B cell (primary cell): Measurements from ENCODE around the gene TSHZ3. TPM values are rescaled to one million over a fixed set of nuclear protein-coding genes. Genes with fewer than 3 reads are reported as not detected.

ENCODE experiments used
- ATAC-seq: fragments of 200-7000 bp; cut with Tn5 transposase; one replicate; pipeline ENCODE4 v1.10.0; 2021; ENCODE audit warnings: low read depth, mild to moderate bottlenecking, moderate number of reproducible peaks, moderate library complexity
- CTCF ChIA-PET: fragments of 350-600 bp; sonication (Branson Sonifier 250); formaldehyde crosslinking; loops from one replicate; lab custom pipeline; 2021; ENCODE audit warnings: antibody characterized with exemption, inconsistent platforms; lab: Charles Lee
- POLR2A ChIA-PET: fragments of 350-600 bp; sonication (Branson Sonifier 250); formaldehyde crosslinking; loops from one replicate; lab custom pipeline; 2021; ENCODE audit warnings: antibody characterized with exemption; lab: Charles Lee
- DNase-seq: peaks from one replicate; pipeline ENCODE4 v3.0.0; 2013
- H2AFZ ChIP-seq: 2 replicates; pipeline ENCODE4 v1.6.1; 2012; ENCODE audit warnings: mild to moderate bottlenecking, low read depth, low read length; ENCODE audit not compliant: insufficient read depth, poor library complexity, severe bottlenecking
- H3K27ac ChIP-seq, 2 donors: 1 replicate in 1 of 2; 2 replicates in 1 of 2; pipeline ENCODE4 v1.5.1; 2012 to 2013; ENCODE audit warnings: low read length in 2 of 2, mild to moderate bottlenecking in 2 of 2, moderate library complexity in 1 of 2
- H3K27me3 ChIP-seq, 4 experiments: fragments of 200-600 bp in 1 of 4; sonication (generic) in 1 of 4; replicated peaks in 1 of 4; 1 replicate in 2 of 4; 2 replicates in 2 of 4; pipeline versions ENCODE4 v1.6.1 to v1.7.0; 2013 to 2016; ENCODE audit warnings: low read length in 3 of 4, mild to moderate bottlenecking in 2 of 4, mixed read lengths in 1 of 4, moderate library complexity in 1 of 4; ENCODE audit not compliant: insufficient read depth in 4 of 4, control insufficient read depth in 3 of 4; ENCODE audit errors: control extremely low read depth in 1 of 4
- H3K36me3 ChIP-seq, 2 experiments: replicated peaks in 1 of 2; 1 replicate in 1 of 2; 2 replicates in 1 of 2; pipeline versions ENCODE4 v1.6.1 to v1.7.1; 2013; ENCODE audit warnings: low read length in 1 of 2; ENCODE audit not compliant: insufficient read depth in 2 of 2, control insufficient read depth in 1 of 2; ENCODE audit errors: control extremely low read depth in 1 of 2, extremely low read depth in 1 of 2
- H3K4me1 ChIP-seq, 2 donors: fragments of 200-600 bp in 1 of 2; sonication (generic) in 1 of 2; 1 replicate in 1 of 2; 2 replicates in 1 of 2; pipeline versions ENCODE4 v1.5.1 to v1.6.1; 2013 to 2017; ENCODE audit warnings: low read length in 2 of 2; ENCODE audit not compliant: control insufficient read depth in 2 of 2, insufficient read depth in 2 of 2
- H3K4me2 ChIP-seq: replicated peaks from 2 replicates; pipeline ENCODE3; 2012; ENCODE audit warnings: mild to moderate bottlenecking, low read depth, low read length; ENCODE audit not compliant: poor library complexity, severe bottlenecking
- H3K4me3 ChIP-seq, 5 experiments: fragments of 200-600 bp in 1 of 5; sonication (generic) in 1 of 5; 1 replicate in 3 of 5; 2 replicates in 2 of 5; pipeline versions ENCODE4 v1.5.1 to v1.7.0; 2011 to 2016; ENCODE audit warnings: low read length in 4 of 5, mild to moderate bottlenecking in 4 of 5, low read depth in 2 of 5, control low read depth in 1 of 5, moderate library complexity in 1 of 5; ENCODE audit not compliant: insufficient read depth in 1 of 5; ENCODE audit errors: control extremely low read depth in 1 of 5, extremely low read depth in 1 of 5
- H3K79me2 ChIP-seq: fragments of 200-600 bp; sonication (generic); one replicate; pipeline ENCODE4 v1.6.0; 2016; ENCODE audit warnings: low read length; ENCODE audit not compliant: control insufficient read depth, insufficient read depth
- H3K9ac ChIP-seq: fragments of 200-600 bp; sonication (generic); 2 replicates; pipeline ENCODE4 v1.6.1; 2017; ENCODE audit warnings: mild to moderate bottlenecking, low read length, moderate library complexity
- H3K9me3 ChIP-seq, 3 donors: one replicate each; pipeline versions ENCODE4 v1.6.1 to v1.7.1; 2013; ENCODE audit warnings: low read length in 2 of 3; ENCODE audit not compliant: control insufficient read depth in 2 of 3, insufficient read depth in 1 of 3; ENCODE audit errors: control extremely low read depth in 1 of 3
- H4K20me1 ChIP-seq: 2 replicates; pipeline ENCODE4 v1.6.0; 2012; ENCODE audit warnings: mild to moderate bottlenecking, low read length; ENCODE audit not compliant: insufficient read depth, control insufficient read depth, poor library complexity, severe bottlenecking
- H3K27ac Mint-ChIP-seq: one replicate; pipeline ENCODE4 v1.8.0; 2021; ENCODE audit warnings: mixed read lengths
- H3K27me3 Mint-ChIP-seq: one replicate; pipeline ENCODE4 v1.8.0; 2021; ENCODE audit warnings: mixed read lengths
- H3K4me1 Mint-ChIP-seq: one replicate; pipeline ENCODE4 v1.8.0; 2021; ENCODE audit warnings: mixed read lengths
- H3K4me3 Mint-ChIP-seq: one replicate; pipeline ENCODE4 v1.8.0; 2021; ENCODE audit warnings: mixed read lengths
- H3K9me3 Mint-ChIP-seq: one replicate; pipeline ENCODE4 v1.8.0; 2022; ENCODE audit warnings: mixed read lengths; ENCODE audit not compliant: insufficient read depth
- EZH2 ChIP-seq: IDR thresholded peaks from 2 replicates; pipeline ENCODE4 v1.6.1; 2012; ENCODE audit warnings: borderline replicate concordance, low read depth, mild to moderate bottlenecking, moderate library complexity, low read length; ENCODE audit not compliant: insufficient read depth, poor library complexity, severe bottlenecking
- WGBS: methylation state at CpG from one replicate; pipeline ENCODE4 v1.1.5; 2013; ENCODE audit warnings: missing lambda C conversion rate; ENCODE audit not compliant: insufficient coverage; 5-methylcytosine and 5-hydroxymethylcytosine counted together
- intact Hi-C: fragments of 100-400 bp; cut with micrococcal nuclease; formaldehyde crosslinking; loops from one replicate; pipeline ENCODE4 v1.10.0; 2022
- polyA plus RNA-seq: library from polyadenylated mRNA; depleted of rRNA; stranded (reverse); fragments of >200 nt; gene quantifications from 2 replicates; pipeline ENCODE4 v1.2.3, GENCODE V29; 2012
- total RNA-seq, 2 donors: library from RNA; stranded (reverse); fragments of 120-200 nt in 1 of 2; gene quantifications; 1 replicate in 1 of 2; 2 replicates in 1 of 2; pipeline versions ENCODE4 v1.2.3 to v1.2.4, GENCODE V29; 2013 to 2022
- TF ChIP-seq, protein P1 (sequence below): fragments of 200-600 bp; IDR thresholded peaks from one replicate; pipeline ENCODE4 v1.8.0; 2022; ENCODE audit warnings: antibody characterized with exemption, mild to moderate bottlenecking

TSHZ3 gene
- total and polyA plus RNA-seq, 2 donors (not counting 1 experiment from before 2014, with no cell fraction given) = 0.03 to 0.34 TPM

DNA sequence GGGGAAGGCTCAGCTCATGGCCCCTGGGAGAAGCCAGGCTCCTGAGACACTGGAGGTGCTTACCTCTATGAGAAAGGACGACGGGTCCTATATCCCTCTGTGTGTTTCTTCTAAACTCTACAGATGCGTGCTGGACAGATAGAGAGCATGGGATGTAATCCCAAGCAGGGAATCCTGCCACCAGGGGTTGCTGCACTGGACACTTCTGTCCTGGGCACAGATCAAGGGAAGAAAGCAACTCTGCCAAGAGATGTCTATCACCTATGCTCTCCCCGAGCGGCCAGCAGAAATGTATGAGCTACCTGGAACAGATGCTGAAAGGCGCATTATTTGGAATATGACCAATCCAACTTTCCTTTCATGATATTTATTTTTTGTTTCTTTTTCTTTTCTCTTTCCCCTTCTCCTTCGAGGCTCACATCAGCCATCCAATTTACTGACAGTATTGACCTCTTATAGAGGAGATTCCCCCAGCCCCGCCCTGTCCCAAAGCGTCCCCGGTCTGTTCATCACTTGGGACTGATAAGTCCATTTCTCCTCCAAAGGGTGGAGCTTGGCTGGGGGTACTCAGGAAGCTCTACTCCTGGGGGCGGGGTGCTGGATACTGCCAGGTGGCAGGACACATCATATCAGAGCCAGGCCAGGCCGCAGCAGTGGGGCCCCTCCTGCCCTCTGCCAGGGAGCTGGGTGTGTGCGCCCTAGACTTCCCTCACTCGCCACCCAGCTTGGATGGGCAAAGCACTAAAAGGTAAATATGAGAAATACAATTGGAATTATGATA is 34.2 kb downstream of the TSHZ3 start:
- CTCF ChIA-PET = no interaction called here
- H3K4me1 Mint-ChIP-seq = no peaks in the 10 kb centered on the region
- H3K27me3 Mint-ChIP-seq = no peaks in the 10 kb centered on the region
- no peaks in the 10 kb centered on the region for H3K9me3 Mint-ChIP-seq
- 98% methylated on average over 9 of the region's 14 CpGs for WGBS
- no peak overlapping the region for H3K27ac Mint-ChIP-seq
- no peak overlapping the region for H3K4me2 ChIP-seq
- intact Hi-C loops = no loop called here
- H3K9ac ChIP-seq = no peak overlapping the region
- H3K4me3 Mint-ChIP-seq = no peak overlapping the region
- no peak overlapping the region for H2AFZ ChIP-seq
- no peaks in the 10 kb centered on the region for H4K20me1 ChIP-seq
- H3K27ac ChIP-seq = no peak overlapping the region
- H3K79me2 ChIP-seq = no peaks in the 10 kb centered on the region
- peaks cover 0 to 19% (median 0%) of the 10 kb centered on the region in 3 donors for H3K9me3 ChIP-seq
- H3K27me3 ChIP-seq = no peaks in the 10 kb centered on the region
- DNase-seq (no peak), ATAC-seq (no peak)
- no peaks in the 10 kb centered on the region for H3K4me1 ChIP-seq
- POLR2A ChIA-PET = no interaction called here
- no peak overlapping the region for H3K4me3 ChIP-seq
- no peaks in the 10 kb centered on the region for H3K36me3 ChIP-seq
- no peak for TF ChIP-seq EZH2
- TF ChIP-seq, protein P1, sequence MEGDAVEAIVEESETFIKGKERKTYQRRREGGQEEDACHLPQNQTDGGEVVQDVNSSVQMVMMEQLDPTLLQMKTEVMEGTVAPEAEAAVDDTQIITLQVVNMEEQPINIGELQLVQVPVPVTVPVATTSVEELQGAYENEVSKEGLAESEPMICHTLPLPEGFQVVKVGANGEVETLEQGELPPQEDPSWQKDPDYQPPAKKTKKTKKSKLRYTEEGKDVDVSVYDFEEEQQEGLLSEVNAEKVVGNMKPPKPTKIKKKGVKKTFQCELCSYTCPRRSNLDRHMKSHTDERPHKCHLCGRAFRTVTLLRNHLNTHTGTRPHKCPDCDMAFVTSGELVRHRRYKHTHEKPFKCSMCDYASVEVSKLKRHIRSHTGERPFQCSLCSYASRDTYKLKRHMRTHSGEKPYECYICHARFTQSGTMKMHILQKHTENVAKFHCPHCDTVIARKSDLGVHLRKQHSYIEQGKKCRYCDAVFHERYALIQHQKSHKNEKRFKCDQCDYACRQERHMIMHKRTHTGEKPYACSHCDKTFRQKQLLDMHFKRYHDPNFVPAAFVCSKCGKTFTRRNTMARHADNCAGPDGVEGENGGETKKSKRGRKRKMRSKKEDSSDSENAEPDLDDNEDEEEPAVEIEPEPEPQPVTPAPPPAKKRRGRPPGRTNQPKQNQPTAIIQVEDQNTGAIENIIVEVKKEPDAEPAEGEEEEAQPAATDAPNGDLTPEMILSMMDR = no peak

DNA sequence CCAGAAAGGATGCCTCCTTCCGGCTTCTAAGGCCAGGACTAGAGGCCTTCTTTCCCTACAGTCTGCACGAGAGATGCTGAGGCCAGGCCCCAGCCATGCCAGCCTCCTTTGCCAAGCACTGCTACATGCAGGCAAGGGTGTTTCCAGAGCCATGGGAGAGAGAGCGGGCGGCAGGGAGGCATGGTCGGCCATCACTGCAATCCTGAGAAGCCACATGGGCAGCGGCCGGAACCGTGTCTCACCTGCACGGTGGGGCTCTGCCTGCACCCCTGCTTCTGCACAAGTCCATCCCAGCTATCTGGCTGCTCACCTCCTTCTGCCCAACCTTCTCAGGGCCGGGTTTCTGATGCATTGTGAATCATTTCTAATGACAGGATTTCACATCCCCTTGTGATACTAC is 35.1 kb downstream of the TSHZ3 start:
- H3K9ac ChIP-seq = no peak overlapping the region
- ATAC-seq (no peak), DNase-seq (no peak)
- ChIA-PET POLR2A (no interaction called here), CTCF (no interaction called here)
- intact Hi-C loops = no loop called here
- Mint-ChIP-seq H3K4me1 (no peaks in the 10 kb centered on the region), H3K27me3 (no peaks in the 10 kb centered on the region), H3K27ac (no peak overlapping the region), H3K4me3 (no peak overlapping the region), H3K9me3 (no peaks in the 10 kb centered on the region)
- no peak overlapping the region for H3K4me2 ChIP-seq
- no peaks in the 10 kb centered on the region for H4K20me1 ChIP-seq
- no peak overlapping the region for H2AFZ ChIP-seq
- no peaks in the 10 kb centered on the region for H3K4me1 ChIP-seq
- no peak overlapping the region for H3K4me3 ChIP-seq
- no peaks in the 10 kb centered on the region for H3K79me2 ChIP-seq
- H3K36me3 ChIP-seq = no peaks in the 10 kb centered on the region
- TF ChIP-seq, protein P1 = no peak
- TF ChIP-seq EZH2 = no peak
- H3K27ac ChIP-seq = no peak overlapping the region
- WGBS = 95% methylated on average over 9 of the region's 10 CpGs
- no peaks in the 10 kb centered on the region for H3K27me3 ChIP-seq
- peaks cover 0 to 19% (median 0%) of the 10 kb centered on the region in 3 donors for H3K9me3 ChIP-seq
